ENCODE data around the gene GTPBP10. TPM values are rescaled to one million over a fixed set of nuclear protein-coding genes. Genes with fewer than 3 reads are reported as not detected.
A peak's percentile ranks its signal among the peaks of the same experiment; 100 is the strongest.

Gene GTPBP10
- total and polyA plus RNA-seq, 2 of the 13 experiments (the other 11 are each of a cell fraction or from before 2014, with no cell fraction given), result 13.3 to 38.7 TPM

DNA sequence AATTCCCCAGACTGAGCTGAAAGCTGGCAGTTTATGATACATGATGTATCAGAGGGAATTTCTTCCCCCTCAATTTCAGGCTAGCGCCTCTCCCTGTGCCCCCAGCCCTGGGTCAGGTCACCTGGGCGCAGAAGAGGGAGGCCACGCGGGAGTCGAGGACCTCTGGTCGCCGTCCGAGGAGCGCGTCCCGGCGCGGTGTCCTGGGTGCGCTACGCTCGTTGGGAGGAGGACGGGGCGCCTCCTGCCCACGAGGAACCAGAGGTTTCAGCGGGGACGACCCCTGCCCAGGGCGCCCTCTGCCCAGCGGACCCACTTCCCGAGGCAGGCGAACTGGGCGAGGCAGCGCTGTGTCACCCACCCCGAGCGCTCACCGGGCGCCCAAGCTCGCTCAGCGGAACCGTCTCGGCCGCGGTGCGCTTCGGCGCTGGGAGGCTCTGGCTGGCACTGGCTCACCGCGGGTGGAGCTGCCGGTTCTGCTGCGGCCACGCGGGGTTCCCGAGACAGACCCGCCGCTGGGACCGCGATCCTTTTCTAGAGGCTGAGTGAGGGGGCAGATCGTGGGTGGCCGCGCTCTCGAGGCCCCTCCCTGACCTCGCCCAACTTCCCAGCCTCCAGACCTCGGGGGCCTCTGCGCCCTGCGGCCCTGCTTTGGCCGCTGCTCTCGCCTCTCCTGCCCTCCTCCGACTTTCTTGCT is 25.6 kb upstream of the GTPBP10 start, which contains the start of gene FAM237B (continued):
- TF ChIP-seq ZNF574 (CRISPR knock-in tag; IDR thresholded peaks at IDR 0.05) (no peak), MTA1 (CRISPR knock-in tag; IDR thresholded peaks at IDR 0.05; ENCODE audit: borderline replicate concordance) (peak; percentile 69; the same call in 1 of the 2 replicates), ZNF3 (CRISPR knock-in tag; IDR thresholded peaks at IDR 0.05) (no peak), KLF16 (CRISPR knock-in tag; IDR thresholded peaks at IDR 0.05) (no peak), ZNF687 (CRISPR knock-in tag; IDR thresholded peaks at IDR 0.05) (peak; percentile 43), ZNF768 (CRISPR knock-in tag; IDR thresholded peaks at IDR 0.05) (peak; percentile 55; the same call in 1 of the 2 replicates), ZNF101 (CRISPR knock-in tag; IDR thresholded peaks at IDR 0.05; ENCODE audit: borderline replicate concordance, low read depth) (no peak)
